Measurements from ENCODE around the gene SDCBP2.

The SDCBP2 gene

DNA sequence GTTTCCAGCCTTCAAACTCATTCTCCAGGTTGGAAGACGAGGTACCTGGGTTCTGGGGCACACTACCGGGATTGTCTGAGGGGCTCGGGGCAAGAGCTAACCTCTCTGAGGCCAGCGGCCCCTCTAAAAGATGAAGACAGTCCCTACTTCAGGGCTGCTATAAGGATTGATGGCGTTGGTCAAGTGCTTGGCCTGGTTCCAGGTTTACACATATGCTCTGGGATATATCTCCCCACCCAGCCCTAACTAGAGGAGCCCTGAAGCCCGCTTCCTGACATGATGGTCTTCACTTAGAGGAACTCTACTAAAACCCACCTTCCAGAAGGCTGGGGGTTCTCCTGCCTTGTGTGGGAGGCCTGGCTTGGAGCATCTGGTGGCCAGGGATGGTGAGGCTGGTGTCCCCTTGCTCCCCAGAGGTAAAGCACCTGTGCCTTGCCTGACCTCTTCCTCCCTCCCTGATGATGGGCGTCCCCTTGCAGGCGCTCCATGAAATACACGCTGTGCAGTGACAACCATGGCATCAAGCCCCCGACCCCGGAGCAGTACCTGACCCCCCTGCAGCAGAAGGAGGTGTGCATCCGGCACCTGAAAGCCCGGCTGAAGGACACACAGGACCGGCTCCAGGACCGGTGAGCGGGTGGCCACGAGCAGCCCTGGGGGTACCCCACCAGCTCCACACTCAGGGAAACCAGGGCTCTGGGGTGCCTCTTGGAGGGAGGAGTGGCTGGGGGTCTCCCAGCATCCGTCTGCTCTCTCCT lies 28.7 kb downstream of the SDCBP2 start:
- TF ChIP-seq POLR2AphosphoS5 (IDR thresholded peaks at IDR 0.05; ENCODE audit: low read depth, low read length): no peak
- TF ChIP-seq REST (IDR thresholded peaks at IDR 0.05; ENCODE audit: insufficient read depth in 1 of 2, low read depth in 2 of 2, low read length in 2 of 2): no peak
- TF ChIP-seq FOXP2 (optimal IDR thresholded peaks at IDR 0.05; ENCODE audit: borderline replicate concordance, extremely low read depth, extremely low read length, insufficient read depth): no peak
- no peak for TF ChIP-seq TAF1 (IDR thresholded peaks at IDR 0.05; ENCODE audit: borderline replicate concordance, insufficient read depth, low read length)
- no peak for TF ChIP-seq SIN3A (IDR thresholded peaks at IDR 0.05; ENCODE audit: borderline replicate concordance, insufficient read depth, low read length)

- TF ChIP-seq TAF1 (IDR thresholded peaks at IDR 0.05; ENCODE audit: borderline replicate concordance, insufficient read depth, low read length): no peak
- no peak for TF ChIP-seq REST (IDR thresholded peaks at IDR 0.05; ENCODE audit: insufficient read depth in 1 of 2, low read depth in 2 of 2, low read length in 2 of 2)
- TF ChIP-seq SIN3A (IDR thresholded peaks at IDR 0.05; ENCODE audit: borderline replicate concordance, insufficient read depth, low read length): no peak
- no peak for TF ChIP-seq POLR2AphosphoS5 (IDR thresholded peaks at IDR 0.05; ENCODE audit: low read depth, low read length)
- TF ChIP-seq FOXP2 (optimal IDR thresholded peaks at IDR 0.05; ENCODE audit: borderline replicate concordance, extremely low read depth, extremely low read length, insufficient read depth): no peak
Measured at GRCh38 chr20:1299522-1299921, 29.4 kb downstream of the SDCBP2 start.

GRCh38 chr20:1298888-1299511 lies 29.9 kb downstream of the SDCBP2 start:
- no peak for TF ChIP-seq TAF1 (IDR thresholded peaks at IDR 0.05; ENCODE audit: borderline replicate concordance, insufficient read depth, low read length)
- TF ChIP-seq FOXP2 (optimal IDR thresholded peaks at IDR 0.05; ENCODE audit: borderline replicate concordance, extremely low read depth, extremely low read length, insufficient read depth): no peak
- TF ChIP-seq SIN3A (IDR thresholded peaks at IDR 0.05; ENCODE audit: borderline replicate concordance, insufficient read depth, low read length): no peak
- no peak for TF ChIP-seq POLR2AphosphoS5 (IDR thresholded peaks at IDR 0.05; ENCODE audit: low read depth, low read length)
- TF ChIP-seq REST (IDR thresholded peaks at IDR 0.05; ENCODE audit: insufficient read depth in 1 of 2, low read depth in 2 of 2, low read length in 2 of 2): no peak

- no peak for TF ChIP-seq FOXP2 (optimal IDR thresholded peaks at IDR 0.05; ENCODE audit: borderline replicate concordance, extremely low read depth, extremely low read length, insufficient read depth)
- TF ChIP-seq REST (IDR thresholded peaks at IDR 0.05; ENCODE audit: insufficient read depth in 1 of 2, low read depth in 2 of 2, low read length in 2 of 2): no peak
- TF ChIP-seq SIN3A (IDR thresholded peaks at IDR 0.05; ENCODE audit: borderline replicate concordance, insufficient read depth, low read length): no peak
- TF ChIP-seq POLR2AphosphoS5 (IDR thresholded peaks at IDR 0.05; ENCODE audit: low read depth, low read length): no peak
- TF ChIP-seq TAF1 (IDR thresholded peaks at IDR 0.05; ENCODE audit: borderline replicate concordance, insufficient read depth, low read length): no peak
Measured at GRCh38 chr20:1298166-1298565, 30.8 kb downstream of the SDCBP2 start.
